K562 (cell line): Measurements from ENCODE around the gene OCA2. TPM values are rescaled to one million over a fixed set of nuclear protein-coding genes. Genes with fewer than 3 reads are reported as not detected.

Experiments
- ATAC-seq: fragments of 200-7000 bp; cut with Tn5 transposase; 3 replicates; pipeline ENCODE4 v1.9.1; 2020; ENCODE audit warnings: moderate library complexity
- BruUV-seq: library from RNA; stranded (reverse); fragments of 400-500 nt; replicated peaks from 2 replicates; lab custom pipeline; 2021; lab: Mats Ljungman, UMichigan
- CTCF ChIA-PET: fragments of 300-600 bp; formaldehyde crosslinking; extraction: SDS; loops from one replicate; lab custom pipeline; 2021; ENCODE audit warnings: low intra/inter-chr PET ratio; lab: Yijun Ruan, JAX
- POLR2A ChIA-PET: fragments of 300-600, 350-650 bp; sonication (Branson Sonifier 250); formaldehyde crosslinking; extraction: SDS; loops from one replicate; lab custom pipeline; 2021; ENCODE audit warnings: antibody characterized with exemption, inconsistent platforms; lab: Yijun Ruan, JAX
- DNase-seq, 4 experiments: peaks; one replicate each; pipeline versions ENCODE4 v3.0.0 to v3.0.0-alpha.2; 2011 to 2018; ENCODE audit warnings: low spot score in 3 of 4, mixed read lengths in 3 of 4; ENCODE audit errors: extremely low read depth in 1 of 4
- FAIRE-seq: peaks from 2 replicates; lab custom pipeline; 2011; peaks lifted over from hg19 to GRCh38; lab: Jason Lieb, UNC
- H2AFZ ChIP-seq: 2 replicates; pipeline ENCODE4 v1.6.0; 2011; ENCODE audit warnings: low read depth, low read length, control low read depth, inconsistent platforms
- H3K27ac ChIP-seq: fragments of 200-600 bp; 3 replicates; pipeline ENCODE4 v1.8.0; 2011; ENCODE audit warnings: low read depth, mild to moderate bottlenecking, control low read depth, inconsistent platforms, low read length, moderate library complexity, mixed read lengths; ENCODE audit errors: extremely low read depth
- H3K27me3 ChIP-seq, 2 experiments: fragments of 300-600 bp in 1 of 2; 2 replicates in 1 of 2; 3 replicates in 1 of 2; pipeline versions ENCODE4 v1.6.0 to v1.8.0; 2011; ENCODE audit warnings: inconsistent platforms in 2 of 2, low read length in 2 of 2, mild to moderate bottlenecking in 1 of 2, mixed read lengths in 1 of 2, moderate library complexity in 1 of 2; ENCODE audit not compliant: control insufficient read depth in 2 of 2, insufficient read depth in 2 of 2
- H3K36me3 ChIP-seq: fragments of 300-600 bp; 3 replicates; pipeline ENCODE4 v1.8.0; 2011; ENCODE audit warnings: mild to moderate bottlenecking, low read length, inconsistent platforms; ENCODE audit not compliant: control insufficient read depth, insufficient read depth
- H3K4me1 ChIP-seq, 2 experiments: fragments of 200-600 bp in 1 of 2; replicated peaks in 1 of 2; 2 replicates in 1 of 2; 3 replicates in 1 of 2; pipeline versions ENCODE4 v1.5.1 to v1.8.0; 2011; ENCODE audit warnings: inconsistent platforms in 2 of 2, low read length in 2 of 2, mild to moderate bottlenecking in 1 of 2, mixed read lengths in 1 of 2, moderate library complexity in 1 of 2; ENCODE audit not compliant: control insufficient read depth in 2 of 2, insufficient read depth in 2 of 2
- H3K4me2 ChIP-seq: 2 replicates; pipeline ENCODE4 v1.6.1; 2011; ENCODE audit warnings: low read length, control low read depth, inconsistent platforms, mixed read lengths; ENCODE audit not compliant: insufficient read depth
- H3K4me3 ChIP-seq: fragments of 200-600 bp; sonication (generic), shearing (Covaris generic); 2 replicates; pipeline ENCODE4 v1.5.1; 2016; ENCODE audit warnings: control low read depth, inconsistent platforms
- H3K79me2 ChIP-seq: fragments of 200-600 bp; 3 replicates; pipeline ENCODE4 v1.8.0; 2011; ENCODE audit warnings: low read length, inconsistent platforms; ENCODE audit not compliant: control insufficient read depth, insufficient read depth
- H3K9ac ChIP-seq, 2 experiments: 2 replicates each; pipeline versions ENCODE4 v1.6.0 to v1.6.1; 2011; ENCODE audit warnings: low read depth in 2 of 2, low read length in 2 of 2, control low read depth in 1 of 2, inconsistent platforms in 1 of 2, mild to moderate bottlenecking in 1 of 2, mixed read lengths in 1 of 2; ENCODE audit not compliant: insufficient read depth in 1 of 2
- H3K9me1 ChIP-seq: one replicate; pipeline ENCODE4 v1.6.0; 2011; ENCODE audit warnings: inconsistent platforms, mild to moderate bottlenecking, low read length, moderate library complexity; ENCODE audit not compliant: control insufficient read depth, insufficient read depth
- H3K9me3 ChIP-seq: replicated peaks from 2 replicates; pipeline ENCODE4 v1.5.1; 2011; ENCODE audit warnings: low read depth, low read length, inconsistent platforms; ENCODE audit not compliant: control insufficient read depth, insufficient read depth
- H4K20me1 ChIP-seq: replicated peaks from 2 replicates; pipeline ENCODE4 v1.6.1; 2011; ENCODE audit warnings: low read length, inconsistent platforms, mixed read lengths; ENCODE audit not compliant: control insufficient read depth, insufficient read depth
- CCAR2 ChIP-seq: fragments of 200-400 bp; formaldehyde crosslinking; IDR thresholded peaks from 2 replicates; pipeline ENCODE4 v1.6.1; 2017; ENCODE audit warnings: mild to moderate bottlenecking, low read depth, low read length
- DPF2 ChIP-seq: fragments of 450-650 bp; IDR thresholded peaks from 2 replicates; pipeline ENCODE4 v1.6.1; 2016
- TFE3 ChIP-seq: fragments of 450-650 bp; formaldehyde crosslinking; IDR thresholded peaks from 2 replicates; pipeline ENCODE4 v1.4.0; 2020; ENCODE audit warnings: mild to moderate bottlenecking, mixed read lengths
- TRIM28 ChIP-seq: fragments of 450-650 bp; IDR thresholded peaks from 2 replicates; pipeline ENCODE4 v1.6.1; 2017
- WGBS: fragments of 100-300 bp; shearing (Covaris generic); methylation state at CpG from one replicate; pipeline ENCODE4 v1.1.6; 2016; ENCODE audit warnings: low coverage, mixed read lengths; ENCODE audit not compliant: insufficient coverage; ENCODE audit errors: missing lambda C conversion rate; 5-methylcytosine and 5-hydroxymethylcytosine counted together
- in situ Hi-C: fragments of 300-500 bp; cut with MboI; formaldehyde crosslinking; loops from 4 replicates; pipeline ENCODE4 v1.15.0; 2018; ENCODE audit warnings: inconsistent platforms, mixed read lengths
- intact Hi-C: fragments of 100-400 bp; cut with micrococcal nuclease; formaldehyde crosslinking; loops from 2 replicates; pipeline ENCODE4 v1.14.2; 2022
- polyA plus RNA-seq, 8 experiments: library from polyadenylated mRNA; depleted of rRNA in 4 of 8; stranded (reverse) in 5 of 8; unstranded in 3 of 8; fragments of >200 nt; fragmentation: Nextera tagmentation in 2 of 8; fragmentation: Illumina TruSeq in 1 of 8; extraction: Ambion mirVana in 2 of 8; extraction: Trizol in 1 of 8; gene quantifications; 2 replicates each; pipeline versions ENCODE4 v1.2.1 to v1.2.3, GENCODE V29; 2011 to 2014; ENCODE audit warnings: inconsistent platforms in 1 of 8, missing spikeins in 1 of 8
- total RNA-seq, 7 experiments: library from RNA; depleted of rRNA in 6 of 7; stranded (reverse); fragments of >200 nt in 6 of 7; fragmentation: Illumina TruSeq in 2 of 7; extraction: Trizol in 2 of 7; gene quantifications; 2 replicates each; pipeline versions ENCODE4 v1.2.1 to v1.2.3, GENCODE V29; 2011 to 2021; ENCODE audit warnings: low replicate concordance in 1 of 7

The OCA2 gene
- total and polyA plus RNA-seq, 9 of the 15 experiments (the other 6 are each of a cell fraction or from before 2014, with no cell fraction given) = 0.07 to 0.59 (median 0.17) TPM; not detected in 1

GRCh38 chr15:27723821-27724220 lies 375.3 kb downstream of the OCA2 start:
- Histone ChIP-seq H3K27me3 (peaks cover 2 to 8% of the 10 kb centered on the region in 2 experiments; a peak in 1 of 5 replicates), H3K79me2 (no peaks in the 10 kb centered on the region), H3K4me2 (no peak overlapping the region), H4K20me1 (no peaks in the 10 kb centered on the region), H3K9me1 (no peaks in the 10 kb centered on the region), H3K27ac (no peak overlapping the region), H3K9me3 (no peaks in the 10 kb centered on the region), H2AFZ (no peak overlapping the region), H3K9ac (no peak overlapping the region), H3K36me3 (no peaks in the 10 kb centered on the region), H3K4me3 (no peak overlapping the region), H3K4me1 (no peaks in the 10 kb centered on the region)
- ATAC-seq (no peak), FAIRE-seq (no peak), DNase-seq (no peak)
- POLR2A ChIA-PET = no interaction called here
- CTCF ChIA-PET = no interaction called here
- BruUV-seq = no TSS peak
- TF ChIP-seq CCAR2 = no peak
- peak; percentile 37; the same call in 1 of the 2 replicates for TF ChIP-seq TFE3 (CRISPR knock-in tag)
- intact Hi-C loops = no loop called here
- in situ Hi-C loops = no loop called here
- 0% methylated on average over 5 of the region's 5 CpGs for WGBS

GRCh38 chr15:27722102-27722501 lies 377.0 kb downstream of the OCA2 start:
- Histone ChIP-seq H3K4me3 (no peak overlapping the region), H3K79me2 (no peaks in the 10 kb centered on the region), H3K9me1 (no peaks in the 10 kb centered on the region), H4K20me1 (no peaks in the 10 kb centered on the region), H2AFZ (no peak overlapping the region), H3K36me3 (no peaks in the 10 kb centered on the region), H3K9ac (no peak overlapping the region), H3K4me1 (no peaks in the 10 kb centered on the region), H3K4me2 (no peak overlapping the region), H3K9me3 (no peaks in the 10 kb centered on the region), H3K27me3 (peaks cover 2 to 8% of the 10 kb centered on the region in 2 experiments; a peak in 1 of 5 replicates), H3K27ac (no peak overlapping the region)
- CTCF ChIA-PET = no interaction called here
- TF ChIP-seq DPF2 (no peak), TRIM28 (no peak)
- intact Hi-C loops = no loop called here
- WGBS = 2% methylated on average over 9 of the region's 9 CpGs
- ATAC-seq = no peak
- POLR2A ChIA-PET = no interaction called here
- in situ Hi-C loops = no loop called here
- FAIRE-seq = no peak
- no TSS peak for BruUV-seq
- DNase-seq = no peak
